ENCODE data around the gene ADAM29.

GRCh38 chr4:174912919-174913543 lies 5.1 kb upstream of the ADAM29 start:
- TF ChIP-seq RFX5 (IDR thresholded peaks at IDR 0.05; ENCODE audit: borderline replicate concordance, low read depth, low read length) (no peak), CHD2 (IDR thresholded peaks at IDR 0.05; ENCODE audit: low read length) (no peak), POLR2AphosphoS5 (IDR thresholded peaks at IDR 0.05; ENCODE audit: low read depth, low read length) (no peak), CTCF (IDR thresholded peaks at IDR 0.05; ENCODE audit: control extremely low read depth in 1 of 3, insufficient read depth in 1 of 3, low read depth in 1 of 3, low read length in 3 of 3) (no peak), RXRA (IDR thresholded peaks at IDR 0.05; ENCODE audit: insufficient read depth, low read depth, low read length) (no peak), ATF2 (IDR thresholded peaks at IDR 0.05; ENCODE audit: low read length) (no peak)

Data from H1 (cell line).